KMS-11 (cell line): ENCODE data around the gene DAG1.

Experiments
- H2AFZ ChIP-seq: fragments of 200-600 bp; sonication (generic); 2 replicates; pipeline ENCODE4 v1.6.1; 2016; ENCODE audit warnings: antibody characterized with exemption, mixed run types, low read depth
- H3K27ac ChIP-seq: fragments of 200-600 bp; sonication (generic); 2 replicates; pipeline ENCODE4 v1.6.1; 2016; ENCODE audit warnings: mild to moderate bottlenecking, mixed run types
- H3K27me3 ChIP-seq: fragments of 200-600 bp; sonication (generic); 2 replicates; pipeline ENCODE4 v1.6.1; 2017; ENCODE audit warnings: mild to moderate bottlenecking, low read depth, mixed run types, moderate library complexity; ENCODE audit not compliant: insufficient read depth
- H3K36me3 ChIP-seq: fragments of 200-600 bp; sonication (generic); 2 replicates; pipeline ENCODE4 v1.6.1; 2017; ENCODE audit warnings: mild to moderate bottlenecking, mixed run types; ENCODE audit not compliant: insufficient read depth
- H3K4me1 ChIP-seq: fragments of 200-600 bp; sonication (generic); 2 replicates; pipeline ENCODE4 v1.6.1; 2016; ENCODE audit warnings: mild to moderate bottlenecking, low read depth, mixed run types; ENCODE audit not compliant: poor library complexity, severe bottlenecking
- H3K4me2 ChIP-seq: fragments of 200-600 bp; sonication (generic); 2 replicates; pipeline ENCODE4 v1.7.0; 2016; ENCODE audit warnings: mild to moderate bottlenecking, mixed run types
- H3K4me3 ChIP-seq: fragments of 200-600 bp; sonication (generic); IDR thresholded peaks from 2 replicates; pipeline ENCODE4 v1.6.1; 2017; ENCODE audit warnings: low read depth, low read length, mixed read lengths; ENCODE audit not compliant: insufficient read depth
- H3K79me2 ChIP-seq: fragments of 200-600 bp; sonication (generic); 2 replicates; pipeline ENCODE4 v1.6.1; 2016; ENCODE audit warnings: low read depth, mixed run types; ENCODE audit not compliant: insufficient read depth
- H3K9ac ChIP-seq: fragments of 200-600 bp; sonication (generic); 2 replicates; pipeline ENCODE4 v1.6.1; 2016; ENCODE audit warnings: mild to moderate bottlenecking, mixed run types
- H4K20me1 ChIP-seq: fragments of 200-600 bp; sonication (generic); 2 replicates; pipeline ENCODE4 v1.6.1; 2016; ENCODE audit warnings: mild to moderate bottlenecking, mixed run types; ENCODE audit not compliant: insufficient read depth
- TF ChIP-seq, protein P1 (sequence below): fragments of 200-600 bp; sonication (generic); conservative IDR thresholded peaks from 2 replicates; pipeline ENCODE4 v1.6.1; 2017; ENCODE audit warnings: low read depth, mild to moderate bottlenecking, antibody characterized with exemption, low read length, moderate library complexity, mixed read lengths

The DAG1 gene

DNA sequence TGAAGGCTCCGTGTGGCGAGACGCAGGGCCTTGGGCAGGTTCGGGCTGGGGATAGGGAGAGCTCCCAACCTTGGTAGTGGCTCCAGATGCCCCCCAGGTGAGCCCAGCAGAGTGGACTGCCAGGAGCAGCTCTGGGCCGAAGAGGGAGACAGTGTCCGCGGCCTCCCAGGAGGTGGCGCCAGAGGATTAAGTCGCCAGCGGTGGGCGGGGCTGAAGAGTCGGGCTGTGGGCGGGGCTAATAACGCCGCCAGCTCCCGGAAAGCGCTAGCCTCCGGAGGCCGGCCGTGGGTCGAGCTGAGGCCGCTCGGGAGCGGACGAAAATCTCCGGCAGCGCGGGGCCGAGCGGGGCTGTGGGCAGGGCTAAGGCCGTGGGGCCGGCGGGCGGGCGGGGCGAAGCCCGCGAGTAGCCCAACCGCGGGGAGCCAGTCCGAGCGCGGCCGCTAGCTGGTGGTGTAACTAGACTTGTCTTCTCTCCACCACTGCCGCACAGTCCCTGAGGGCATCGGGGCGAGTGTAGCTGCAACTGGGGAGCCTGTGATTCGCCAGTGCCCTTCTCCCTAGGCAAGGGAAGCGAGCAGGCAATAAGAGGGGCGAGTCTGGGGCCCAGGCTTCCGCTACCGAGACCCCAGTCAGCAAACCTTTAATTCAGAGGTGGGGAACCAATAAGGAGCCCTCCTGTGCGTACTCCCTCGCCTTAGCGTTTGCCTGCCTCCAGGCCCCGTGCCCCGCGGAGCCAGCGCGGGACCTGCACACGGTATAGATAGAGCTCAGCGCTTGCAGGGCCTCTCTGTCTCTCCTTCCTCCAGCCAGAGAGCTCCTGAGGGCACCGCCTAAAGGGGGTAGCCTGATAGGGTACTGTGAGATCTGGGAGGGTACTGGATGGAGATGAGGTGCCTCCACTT is 69.8 kb downstream of the DAG1 start:
- Histone ChIP-seq H3K4me1 (peaks cover 2% of the 10 kb centered on the region), H3K79me2 (no peaks in the 10 kb centered on the region), H3K27ac (no peak overlapping the region), H3K36me3 (no peaks in the 10 kb centered on the region), H3K9ac (peak overlapping the region; percentile 25; the same call in 1 of the 2 replicates), H2AFZ (peak overlapping the region; percentile 75), H4K20me1 (no peaks in the 10 kb centered on the region), H3K27me3 (no peaks in the 10 kb centered on the region), H3K4me3 (no peak overlapping the region), H3K4me2 (peak overlapping the region; percentile 71)
- TF ChIP-seq, protein P1, sequence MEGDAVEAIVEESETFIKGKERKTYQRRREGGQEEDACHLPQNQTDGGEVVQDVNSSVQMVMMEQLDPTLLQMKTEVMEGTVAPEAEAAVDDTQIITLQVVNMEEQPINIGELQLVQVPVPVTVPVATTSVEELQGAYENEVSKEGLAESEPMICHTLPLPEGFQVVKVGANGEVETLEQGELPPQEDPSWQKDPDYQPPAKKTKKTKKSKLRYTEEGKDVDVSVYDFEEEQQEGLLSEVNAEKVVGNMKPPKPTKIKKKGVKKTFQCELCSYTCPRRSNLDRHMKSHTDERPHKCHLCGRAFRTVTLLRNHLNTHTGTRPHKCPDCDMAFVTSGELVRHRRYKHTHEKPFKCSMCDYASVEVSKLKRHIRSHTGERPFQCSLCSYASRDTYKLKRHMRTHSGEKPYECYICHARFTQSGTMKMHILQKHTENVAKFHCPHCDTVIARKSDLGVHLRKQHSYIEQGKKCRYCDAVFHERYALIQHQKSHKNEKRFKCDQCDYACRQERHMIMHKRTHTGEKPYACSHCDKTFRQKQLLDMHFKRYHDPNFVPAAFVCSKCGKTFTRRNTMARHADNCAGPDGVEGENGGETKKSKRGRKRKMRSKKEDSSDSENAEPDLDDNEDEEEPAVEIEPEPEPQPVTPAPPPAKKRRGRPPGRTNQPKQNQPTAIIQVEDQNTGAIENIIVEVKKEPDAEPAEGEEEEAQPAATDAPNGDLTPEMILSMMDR, result peak; percentile 63

DNA sequence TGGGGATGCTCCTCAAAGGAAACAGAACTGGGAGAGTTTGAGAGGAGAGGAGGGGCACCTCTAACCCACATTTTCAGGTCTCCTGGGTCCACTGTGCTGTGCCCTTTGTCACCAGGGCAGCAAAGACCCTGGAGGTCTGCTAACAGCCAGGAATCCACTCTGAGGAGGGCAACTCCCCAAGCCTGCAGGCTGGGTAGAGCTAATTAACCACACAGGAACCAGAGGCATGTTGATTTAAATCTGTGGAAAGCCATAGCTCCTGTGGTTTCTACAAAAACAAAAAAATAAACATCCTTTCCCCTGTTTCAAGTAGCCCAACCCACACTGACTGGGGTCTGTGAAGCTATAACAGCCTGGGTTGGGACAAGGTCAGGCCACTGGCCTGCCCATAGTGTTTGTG is 82.0 kb downstream of the DAG1 start:
- Histone ChIP-seq H4K20me1 (no peaks in the 10 kb centered on the region), H3K4me2 (no peak overlapping the region), H3K4me1 (no peaks in the 10 kb centered on the region), H2AFZ (no peak overlapping the region), H3K4me3 (no peak overlapping the region), H3K27me3 (peaks cover 21% of the 10 kb centered on the region; the same call in 1 of the 2 replicates), H3K79me2 (no peaks in the 10 kb centered on the region), H3K27ac (no peak overlapping the region), H3K9ac (no peak overlapping the region), H3K36me3 (no peaks in the 10 kb centered on the region)
- TF ChIP-seq, protein P1, result no peak

DNA sequence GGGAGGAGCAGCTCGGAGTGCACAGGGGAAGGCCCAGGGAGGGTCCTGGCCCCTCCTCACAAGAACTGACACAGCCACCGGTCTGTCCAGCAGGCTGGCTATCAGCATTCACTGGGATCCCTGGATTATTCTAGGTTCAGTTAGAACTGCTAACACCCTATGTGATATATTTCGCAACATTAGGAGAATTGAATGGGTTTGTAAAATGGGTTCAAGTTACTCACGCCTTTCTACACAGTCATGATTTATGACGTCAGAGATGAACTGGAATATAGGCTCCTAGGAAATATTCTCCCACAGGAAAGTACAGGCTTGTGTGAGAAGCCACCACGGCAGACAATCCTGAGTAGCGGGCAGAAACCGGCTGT is 83.2 kb downstream of the DAG1 start:
- Histone ChIP-seq H3K4me1 (no peaks in the 10 kb centered on the region), H2AFZ (no peak overlapping the region), H4K20me1 (no peaks in the 10 kb centered on the region), H3K9ac (no peak overlapping the region), H3K79me2 (no peaks in the 10 kb centered on the region), H3K27ac (no peak overlapping the region), H3K27me3 (peaks cover 28% of the 10 kb centered on the region; the same call in 1 of the 2 replicates), H3K36me3 (no peaks in the 10 kb centered on the region), H3K4me2 (no peak overlapping the region; the same call in 1 of the 2 replicates), H3K4me3 (peak overlapping the region; percentile 30)
- TF ChIP-seq, protein P1, result no peak

DNA sequence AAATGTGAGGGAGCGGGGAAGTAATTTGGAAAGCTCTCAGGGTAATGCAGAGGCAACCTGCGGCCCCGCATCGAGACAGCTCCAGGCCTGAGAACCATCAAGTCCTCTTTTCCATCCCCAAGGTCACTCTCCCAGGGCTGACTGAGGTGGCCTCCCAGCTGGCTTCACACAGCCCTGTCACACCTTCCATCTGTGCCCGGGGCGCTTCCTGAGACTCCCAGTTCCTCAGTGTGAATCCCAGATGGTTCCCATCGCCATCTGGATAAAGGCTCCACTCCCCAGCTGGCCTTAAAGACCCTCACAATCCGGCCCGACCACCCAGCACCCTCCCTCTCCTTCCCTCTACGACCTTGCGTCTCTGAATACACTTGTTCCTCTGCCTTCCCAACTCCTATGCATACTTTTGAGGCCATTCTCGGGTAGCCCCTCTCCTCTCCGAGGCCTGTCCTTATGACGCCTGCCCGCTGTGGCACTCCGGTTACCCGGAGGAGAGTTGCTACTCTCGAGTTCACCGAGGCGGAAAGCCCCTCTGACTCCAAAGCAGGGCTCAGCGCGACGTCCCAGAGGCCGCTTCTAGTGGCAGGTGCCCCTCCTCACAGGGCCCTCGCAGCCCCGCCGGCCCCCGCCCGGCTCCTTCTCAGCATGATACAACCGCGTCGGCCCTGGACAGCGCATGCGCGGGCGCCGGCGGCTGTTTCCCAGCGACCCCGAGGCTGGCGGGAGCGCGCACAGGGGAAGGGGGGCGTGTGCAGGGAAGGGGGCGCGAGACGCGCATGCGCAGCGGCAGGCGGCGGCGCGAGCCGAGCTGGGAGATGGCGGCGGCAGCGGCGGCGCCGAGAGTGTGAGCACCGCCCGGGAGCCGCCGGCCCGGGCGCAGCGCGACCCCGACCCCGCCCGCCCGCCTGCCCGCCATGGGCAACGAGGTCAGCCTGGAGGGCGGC is 83.9 kb downstream of the DAG1 start, which contains the start of gene BSN:
BSN (plus strand) TSS at position 786 of the 941 bp plus-strand sequence; CDS start at position 912, 126 bp downstream.
- no peaks in the 10 kb centered on the region for H3K4me1 ChIP-seq
- H3K4me3 ChIP-seq, result peak within 1 kb of the TSS; percentile 30
- H3K9ac ChIP-seq, result no peak within 1 kb of the TSS; the same call in 1 of the 2 replicates
- H4K20me1 ChIP-seq, result no peaks in the 10 kb centered on the region
- H3K4me2 ChIP-seq, result peak within 1 kb of the TSS; percentile 70
- TF ChIP-seq, protein P1, result no peak
- H3K27me3 ChIP-seq, result peaks cover 32% of the 10 kb centered on the region; the same call in 1 of the 2 replicates
- H2AFZ ChIP-seq, result peak within 1 kb of the TSS; percentile 93
- H3K79me2 ChIP-seq, result no peaks in the 10 kb centered on the region
- H3K36me3 ChIP-seq, result no peaks in the 10 kb centered on the region
- H3K27ac ChIP-seq, result no peak within 1 kb of the TSS
